Neuronal stem cell (in vitro differentiated cells): ENCODE data around the gene CPNE1.
A peak's percentile ranks its signal among the peaks of the same experiment; 100 is the strongest.

Source experiments
- DNase-seq: peaks from one replicate; pipeline ENCODE4 v3.0.0-alpha.2; 2013; ENCODE audit warnings: low spot score
- H2AFZ ChIP-seq: one replicate; pipeline ENCODE4 v1.6.1; 2013; ENCODE audit warnings: mild to moderate bottlenecking, low read length, inconsistent platforms
- H2AK5ac ChIP-seq: 2 replicates; pipeline ENCODE4 v1.6.1; 2013; ENCODE audit warnings: low read depth, mild to moderate bottlenecking, inconsistent platforms, low read length, moderate library complexity, mixed read lengths
- H2BK120ac ChIP-seq: 2 replicates; pipeline ENCODE4 v1.6.1; 2013; ENCODE audit warnings: low read depth, mild to moderate bottlenecking, inconsistent platforms, low read length, moderate library complexity, mixed read lengths
- H2BK12ac ChIP-seq: one replicate; pipeline ENCODE4 v1.6.1; 2013; ENCODE audit warnings: low read length, inconsistent platforms
- H2BK15ac ChIP-seq: 2 replicates; pipeline ENCODE4 v1.6.1; 2013; ENCODE audit warnings: mild to moderate bottlenecking, low read length, inconsistent platforms, mixed read lengths
- H2BK5ac ChIP-seq: one replicate; pipeline ENCODE4 v1.6.1; 2013; ENCODE audit warnings: inconsistent platforms, mild to moderate bottlenecking, low read length, moderate library complexity
- H3K14ac ChIP-seq: one replicate; pipeline ENCODE4 v1.6.1; 2013; ENCODE audit warnings: low read length, inconsistent platforms
- H3K18ac ChIP-seq: 2 replicates; pipeline ENCODE4 v1.6.1; 2013; ENCODE audit warnings: low read length, inconsistent platforms
- H3K23ac ChIP-seq: 2 replicates; pipeline ENCODE4 v1.6.1; 2013; ENCODE audit warnings: low read depth, mild to moderate bottlenecking, mixed read lengths, low read length, inconsistent platforms; ENCODE audit not compliant: poor library complexity
- H3K27ac ChIP-seq: replicated peaks from 3 replicates; pipeline ENCODE4 v1.5.1; 2013; ENCODE audit warnings: low read length, inconsistent platforms
- H3K27me3 ChIP-seq, 3 experiments: 2 replicates each; pipeline ENCODE4 v1.6.1; 2013; ENCODE audit warnings: low read length in 3 of 3, mild to moderate bottlenecking in 2 of 3, inconsistent platforms in 1 of 3, low read depth in 1 of 3, mixed read lengths in 1 of 3, moderate library complexity in 1 of 3; ENCODE audit not compliant: control insufficient read depth in 3 of 3, insufficient read depth in 3 of 3
- H3K36me3 ChIP-seq, 2 donors: replicated peaks in 1 of 2; 2 replicates each; pipeline ENCODE4 v1.6.1; 2013; ENCODE audit warnings: low read length in 2 of 2; ENCODE audit not compliant: control insufficient read depth in 2 of 2, insufficient read depth in 2 of 2
- H3K4ac ChIP-seq: 2 replicates; pipeline ENCODE4 v1.6.1; 2013; ENCODE audit warnings: inconsistent platforms, mild to moderate bottlenecking, low read length, moderate library complexity
- H3K4me1 ChIP-seq, 2 donors: 1 replicate in 1 of 2; 2 replicates in 1 of 2; pipeline ENCODE4 v1.6.1; 2013; ENCODE audit warnings: low read length in 2 of 2, low read depth in 1 of 2; ENCODE audit not compliant: control insufficient read depth in 2 of 2, insufficient read depth in 1 of 2
- H3K4me2 ChIP-seq: one replicate; pipeline ENCODE4 v1.6.1; 2013; ENCODE audit warnings: mild to moderate bottlenecking, low read length, inconsistent platforms; ENCODE audit not compliant: insufficient read depth, poor library complexity, severe bottlenecking
- H3K4me3 ChIP-seq, 2 donors: 2 replicates each; pipeline ENCODE4 v1.5.1; 2013; ENCODE audit warnings: low read length in 2 of 2, mild to moderate bottlenecking in 2 of 2, inconsistent platforms in 1 of 2, moderate library complexity in 1 of 2
- H3K79me1 ChIP-seq: one replicate; pipeline ENCODE4 v1.6.1; 2013; ENCODE audit warnings: low read depth, mild to moderate bottlenecking, inconsistent platforms, low read length, moderate library complexity
- H3K9ac ChIP-seq: one replicate; pipeline ENCODE4 v1.6.1; 2013; ENCODE audit warnings: mild to moderate bottlenecking, low read depth, low read length, inconsistent platforms; ENCODE audit not compliant: poor library complexity
- H3K9me3 ChIP-seq, 2 donors: replicated peaks in 1 of 2; 2 replicates each; pipeline versions ENCODE3 to v1.6.1; 2013; ENCODE audit warnings: low read length in 2 of 2, mild to moderate bottlenecking in 2 of 2, inconsistent platforms in 1 of 2, low read depth in 1 of 2, mixed read lengths in 1 of 2, moderate library complexity in 1 of 2; ENCODE audit not compliant: control insufficient read depth in 2 of 2, insufficient read depth in 1 of 2
- H4K8ac ChIP-seq: one replicate; pipeline ENCODE4 v1.6.1; 2013; ENCODE audit warnings: low read depth, mild to moderate bottlenecking, inconsistent platforms, low read length, moderate library complexity
- H4K91ac ChIP-seq: one replicate; pipeline ENCODE4 v1.6.1; 2013; ENCODE audit warnings: low read length, low read depth, mild to moderate bottlenecking, inconsistent platforms; ENCODE audit not compliant: poor library complexity
- WGBS, 2 donors: extraction: QIAGEN DNeasy Blood & Tissue Kit; methylation state at CpG; one replicate each; pipeline ENCODE4 v1.1.7; 2013; ENCODE audit warnings: missing lambda C conversion rate in 2 of 2, mixed read lengths in 1 of 2; ENCODE audit not compliant: insufficient read length in 2 of 2, insufficient replicate concordance in 1 of 2; ENCODE audit errors: extremely low coverage in 2 of 2; 5-methylcytosine and 5-hydroxymethylcytosine counted together

The CPNE1 gene

GRCh38 chr20:35653893-35654292 is 10.8 kb downstream of the CPNE1 start:
- H3K9ac ChIP-seq, result no peak overlapping the region
- H2AFZ ChIP-seq, result no peak overlapping the region
- no CpG with 5 or more reads among the region's 4 CpGs for WGBS, 2 donors
- H3K4me1 ChIP-seq, result no peaks in the 10 kb centered on the region
- no peak overlapping the region for H2AK5ac ChIP-seq
- H4K91ac ChIP-seq, result no peak overlapping the region
- no peak overlapping the region for H2BK120ac ChIP-seq
- peaks cover 12% of the 10 kb centered on the region for H3K79me1 ChIP-seq
- no peak overlapping the region for H3K4me3 ChIP-seq
- no peaks in the 10 kb centered on the region for H3K27me3 ChIP-seq
- H3K27ac ChIP-seq, result no peak overlapping the region
- H3K4ac ChIP-seq, result no peak overlapping the region
- H3K4me2 ChIP-seq, result no peak overlapping the region
- H3K18ac ChIP-seq, result no peak overlapping the region
- H4K8ac ChIP-seq, result no peak overlapping the region
- H3K23ac ChIP-seq, result no peak overlapping the region
- H3K36me3 ChIP-seq, result peaks cover 21 to 97% of the 10 kb centered on the region in 2 donors
- H3K9me3 ChIP-seq, result peaks cover 0 to 14% of the 10 kb centered on the region in 2 donors
- no peak overlapping the region for H2BK5ac ChIP-seq
- no peak overlapping the region for H2BK15ac ChIP-seq
- no peak overlapping the region for H2BK12ac ChIP-seq
- H3K14ac ChIP-seq, result no peak overlapping the region
- DNase-seq, result no peak

- no peak overlapping the region for H2AFZ ChIP-seq
- no peak overlapping the region for H4K8ac ChIP-seq
- no peak overlapping the region for H3K4me3 ChIP-seq
- no peak overlapping the region for H3K27ac ChIP-seq
- no peak overlapping the region for H3K23ac ChIP-seq
- H3K4me2 ChIP-seq, result no peak overlapping the region
- H3K4ac ChIP-seq, result no peak overlapping the region
- no peak overlapping the region for H3K18ac ChIP-seq
- H2BK5ac ChIP-seq, result no peak overlapping the region
- no peak overlapping the region for H2BK120ac ChIP-seq
- WGBS, 2 donors, result no CpG with 5 or more reads among the region's 3 CpGs
- no peak overlapping the region for H4K91ac ChIP-seq
- H3K14ac ChIP-seq, result no peak overlapping the region
- H2BK15ac ChIP-seq, result no peak overlapping the region
- H3K9ac ChIP-seq, result no peak overlapping the region
- H2BK12ac ChIP-seq, result no peak overlapping the region
- no peak for DNase-seq
- H3K4me1 ChIP-seq, result no peaks in the 10 kb centered on the region
- H3K9me3 ChIP-seq, result peaks cover 0 to 11% of the 10 kb centered on the region in 2 donors
- no peaks in the 10 kb centered on the region for H3K27me3 ChIP-seq
- H2AK5ac ChIP-seq, result no peak overlapping the region
- peaks cover 21 to 97% of the 10 kb centered on the region in 2 donors for H3K36me3 ChIP-seq
- H3K79me1 ChIP-seq, result peaks cover 12% of the 10 kb centered on the region
Measured at GRCh38 chr20:35653430-35653734, 11.3 kb downstream of the CPNE1 start.

DNA sequence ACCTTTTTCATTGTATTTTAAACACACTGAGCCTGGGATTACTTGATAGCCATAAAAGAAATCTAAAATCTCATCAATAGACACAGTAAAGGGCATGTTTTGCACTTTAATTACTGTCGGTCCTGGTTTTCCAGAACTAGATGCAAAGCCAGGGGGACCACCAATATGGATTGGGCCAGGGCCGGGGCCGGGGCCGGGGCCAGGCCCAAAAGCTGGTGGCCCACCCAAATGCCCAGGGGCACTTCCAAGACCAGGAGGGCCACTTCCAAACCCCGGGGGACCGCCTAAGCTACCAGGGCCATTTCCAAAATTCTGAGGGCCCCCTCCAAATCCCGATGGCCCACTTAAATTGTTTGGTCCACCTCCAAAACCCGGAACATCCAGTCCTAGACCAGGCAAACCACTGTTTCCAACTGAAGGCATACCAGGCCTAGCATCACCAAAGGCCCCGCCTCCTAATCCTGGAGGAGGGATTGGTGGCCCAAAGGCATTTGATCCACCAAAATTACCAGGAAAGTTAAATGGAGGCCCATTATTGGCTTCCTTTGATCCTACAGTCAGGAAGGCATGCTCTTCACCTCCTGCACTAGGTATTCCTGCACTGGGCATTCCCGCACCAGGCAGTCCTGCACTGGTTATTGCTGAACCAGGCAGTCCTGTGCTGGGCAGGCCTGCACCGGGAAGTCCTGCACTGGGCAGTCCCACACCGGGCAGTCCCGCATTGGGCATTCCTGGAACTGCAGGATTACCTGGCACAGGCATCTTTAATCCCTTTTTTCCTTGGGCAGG is 11.9 kb downstream of the CPNE1 start:
- Histone ChIP-seq H3K9me3 (peaks cover 0 to 11% of the 10 kb centered on the region in 2 donors), H2BK5ac (no peak overlapping the region), H2BK12ac (no peak overlapping the region), H3K9ac (no peak overlapping the region), H4K8ac (no peak overlapping the region), H3K36me3 (peaks cover 21 to 97% of the 10 kb centered on the region in 2 donors), H2BK120ac (no peak overlapping the region), H2BK15ac (no peak overlapping the region), H3K27ac (no peak overlapping the region), H3K18ac (no peak overlapping the region), H3K4ac (no peak overlapping the region), H3K79me1 (peaks cover 12% of the 10 kb centered on the region), H3K4me3 (no peak overlapping the region), H3K4me2 (no peak overlapping the region), H3K4me1 (no peaks in the 10 kb centered on the region), H2AK5ac (no peak overlapping the region), H3K14ac (no peak overlapping the region), H3K23ac (peak overlapping the region; percentile 87), H2AFZ (no peak overlapping the region), H3K27me3 (no peaks in the 10 kb centered on the region), H4K91ac (no peak overlapping the region)
- no CpG with 5 or more reads among the region's 13 CpGs for WGBS, 2 donors
- DNase-seq, result no peak

- no peak overlapping the region for H2BK15ac ChIP-seq
- peaks cover 21 to 94% of the 10 kb centered on the region in 2 donors for H3K36me3 ChIP-seq
- peaks cover 12% of the 10 kb centered on the region for H3K79me1 ChIP-seq
- H3K9ac ChIP-seq, result no peak overlapping the region
- DNase-seq, result no peak
- H3K9me3 ChIP-seq, result peaks cover 0 to 11% of the 10 kb centered on the region in 2 donors
- no peak overlapping the region for H4K91ac ChIP-seq
- no peak overlapping the region for H3K18ac ChIP-seq
- H3K4me3 ChIP-seq, result no peak overlapping the region
- H3K27me3 ChIP-seq, result no peaks in the 10 kb centered on the region
- no peak overlapping the region for H3K27ac ChIP-seq
- no peak overlapping the region for H2BK12ac ChIP-seq
- H2AFZ ChIP-seq, result no peak overlapping the region
- H3K4ac ChIP-seq, result no peak overlapping the region
- H3K14ac ChIP-seq, result no peak overlapping the region
- H3K4me1 ChIP-seq, result no peaks in the 10 kb centered on the region
- H2AK5ac ChIP-seq, result no peak overlapping the region
- no peak overlapping the region for H3K23ac ChIP-seq
- no peak overlapping the region for H3K4me2 ChIP-seq
- no peak overlapping the region for H2BK5ac ChIP-seq
- H4K8ac ChIP-seq, result no peak overlapping the region
- H2BK120ac ChIP-seq, result no peak overlapping the region
Measured at GRCh38 chr20:35651958-35652357, 12.7 kb downstream of the CPNE1 start.
